HCT116 (cell line): Measurements from ENCODE around the gene BOD1. TPM values are rescaled to one million over a fixed set of nuclear protein-coding genes. Genes with fewer than 3 reads are reported as not detected.

ENCODE experiments used
- ATAC-seq: fragments of 200-7000 bp; cut with Tn5 transposase; 2 replicates; pipeline ENCODE4 v1.9.1; 2020; ENCODE audit warnings: mild to moderate bottlenecking, moderate library complexity
- BruUV-seq: library from RNA; stranded (reverse); fragments of 400-500 nt; replicated peaks from 2 replicates; lab custom pipeline; 2021; lab: Mats Ljungman, UMichigan
- CTCF ChIA-PET: fragments of 300-600 bp; sonication (Branson Sonifier 250); formaldehyde crosslinking; loops from one replicate; lab custom pipeline; 2021; ENCODE audit warnings: antibody characterized with exemption; lab: Charles Lee
- POLR2A ChIA-PET: fragments of 300-600, 350-600 bp; sonication (Branson Sonifier 250); formaldehyde crosslinking; loops from one replicate; lab custom pipeline; 2021; ENCODE audit warnings: antibody characterized with exemption; lab: Charles Lee
- RAD21 ChIA-PET, 2 experiments: fragments of 300-600 bp; sonication (Branson Sonifier 250); formaldehyde crosslinking; loops; one replicate each; lab custom pipeline; 2023; ENCODE audit warnings: low total read pairs in 2 of 2; ENCODE audit not compliant: uncharacterized antibody in 2 of 2, unreplicated experiment in 2 of 2, low non-redundant PET in 1 of 2; lab: Charles Lee
- DNase-seq: peaks from one replicate; pipeline ENCODE4 v3.0.0-alpha.2; 2010; ENCODE audit warnings: low read depth, low spot score
- H2AFZ ChIP-seq: fragments of 200-600 bp; shearing (Covaris generic), sonication (generic); 2 replicates; pipeline ENCODE4 v1.6.1; 2017; ENCODE audit warnings: low read depth, mixed run types, mixed read lengths, antibody characterized with exemption, low read length; ENCODE audit not compliant: poor library complexity, severe bottlenecking
- H3K27ac ChIP-seq: 2 replicates; pipeline ENCODE4 v1.5.1; 2012; ENCODE audit warnings: low read depth, low read length
- H3K27me3 ChIP-seq: fragments of 200-600 bp; sonication (generic); 2 replicates; pipeline ENCODE4 v1.6.1; 2016; ENCODE audit warnings: mixed run types, low read length, mixed read lengths; ENCODE audit not compliant: insufficient read depth
- H3K36me3 ChIP-seq, 2 experiments: fragments of 200-500 bp in 1 of 2; fragments of 200-600 bp in 1 of 2; sonication (Bioruptor generic) in 1 of 2; sonication (generic) in 1 of 2; 2 replicates each; pipeline versions ENCODE4 v1.5.1 to v1.6.1; 2014 to 2016; ENCODE audit warnings: low read length in 2 of 2, inconsistent platforms in 1 of 2, mixed read lengths in 1 of 2, mixed run types in 1 of 2; ENCODE audit not compliant: insufficient read depth in 2 of 2, control insufficient read depth in 1 of 2
- H3K4me1 ChIP-seq, 2 experiments: fragments of 200-600 bp in 1 of 2; sonication (generic) in 1 of 2; 2 replicates each; pipeline versions ENCODE4 v1.5.1 to v1.6.1; 2012 to 2017; ENCODE audit warnings: low read length in 2 of 2, inconsistent platforms in 1 of 2, mild to moderate bottlenecking in 1 of 2, mixed read lengths in 1 of 2, mixed run types in 1 of 2, moderate library complexity in 1 of 2; ENCODE audit not compliant: insufficient read depth in 2 of 2, control insufficient read depth in 1 of 2
- H3K4me2 ChIP-seq: fragments of 200-600 bp; sonication (generic); 2 replicates; pipeline ENCODE4 v1.6.1; 2017; ENCODE audit warnings: mixed run types, low read length, mixed read lengths
- H3K4me3 ChIP-seq, 2 experiments: fragments of 200-600 bp in 1 of 2; sonication (generic) in 1 of 2; replicated peaks in 1 of 2; 2 replicates each; pipeline ENCODE4 v1.5.1; 2011 to 2016; ENCODE audit warnings: low read length in 2 of 2, control low read depth in 1 of 2, low read depth in 1 of 2, mild to moderate bottlenecking in 1 of 2, mixed read lengths in 1 of 2, mixed run types in 1 of 2
- H3K79me2 ChIP-seq: fragments of 200-600 bp; sonication (generic); 2 replicates; pipeline ENCODE4 v1.6.1; 2017; ENCODE audit warnings: mild to moderate bottlenecking, mixed run types, low read length, moderate library complexity, mixed read lengths; ENCODE audit not compliant: insufficient read depth
- H3K9ac ChIP-seq: fragments of 200-600 bp; sonication (generic); 2 replicates; pipeline ENCODE4 v1.6.1; 2016; ENCODE audit warnings: low read length, mixed read lengths
- H3K9me2 ChIP-seq: fragments of 200-600 bp; sonication (generic), shearing (Covaris generic); 2 replicates; pipeline ENCODE4 v1.6.1; 2017; ENCODE audit warnings: mixed run types, mild to moderate bottlenecking, moderate library complexity; ENCODE audit not compliant: insufficient read depth
- H3K9me3 ChIP-seq, 2 experiments: fragments of 200-500 bp in 1 of 2; fragments of 200-600 bp in 1 of 2; sonication (Bioruptor generic) in 1 of 2; sonication (generic) in 1 of 2; 2 replicates each; pipeline ENCODE4 v1.6.1; 2014 to 2017; ENCODE audit warnings: low read length in 2 of 2, mixed read lengths in 2 of 2, inconsistent platforms in 1 of 2, low read depth in 1 of 2, mild to moderate bottlenecking in 1 of 2, mixed run types in 1 of 2, moderate library complexity in 1 of 2; ENCODE audit not compliant: control insufficient read depth in 1 of 2, insufficient read depth in 1 of 2
- H4K20me1 ChIP-seq: fragments of 200-600 bp; sonication (generic), shearing (Covaris generic); 2 replicates; pipeline ENCODE4 v1.6.1; 2017; ENCODE audit warnings: mixed run types, mild to moderate bottlenecking, moderate library complexity; ENCODE audit not compliant: insufficient read depth
- CEBPB ChIP-seq: IDR thresholded peaks from 2 replicates; pipeline ENCODE4 v1.6.1; 2012; ENCODE audit warnings: low read depth
- EGR1 ChIP-seq: IDR thresholded peaks from 2 replicates; pipeline ENCODE4 v1.6.1; 2012; ENCODE audit warnings: low read depth
- EZH2 ChIP-seq: fragments of 200-600 bp; sonication (generic); IDR thresholded peaks from 2 replicates; pipeline ENCODE4 v1.6.1; 2017; ENCODE audit warnings: antibody characterized with exemption, mixed run types
- EZH2phosphoT487 ChIP-seq: fragments of 200-600 bp; IDR thresholded peaks from 2 replicates; pipeline ENCODE4 v1.6.1; 2018; ENCODE audit warnings: antibody characterized with exemption, borderline replicate concordance
- FOSL1 ChIP-seq: IDR thresholded peaks from 2 replicates; pipeline ENCODE4 v1.6.1; 2012; ENCODE audit warnings: low read depth
- JUND ChIP-seq: IDR thresholded peaks from 2 replicates; pipeline ENCODE4 v1.6.1; 2012
- POLR2A ChIP-seq: IDR thresholded peaks from 2 replicates; pipeline ENCODE4 v1.7.0; 2011; ENCODE audit warnings: borderline replicate concordance; ENCODE audit not compliant: insufficient read depth, insufficient read length; ENCODE audit errors: extremely low read depth
- POLR2AphosphoS5 ChIP-seq: IDR thresholded peaks from 2 replicates; pipeline ENCODE4 v1.6.1; 2011; ENCODE audit warnings: mild to moderate bottlenecking, low read depth, low read length, moderate library complexity
- RAD21 ChIP-seq: IDR thresholded peaks from 2 replicates; pipeline ENCODE4 v1.6.1; 2012; ENCODE audit warnings: low read depth, mild to moderate bottlenecking
- SIN3A ChIP-seq: IDR thresholded peaks from 2 replicates; pipeline ENCODE4 v1.6.1; 2012; ENCODE audit warnings: low read depth
- SP1 ChIP-seq: IDR thresholded peaks from 2 replicates; pipeline ENCODE4 v1.6.1; 2012; ENCODE audit warnings: low read depth
- SRF ChIP-seq: IDR thresholded peaks from 2 replicates; pipeline ENCODE4 v1.6.1; 2012; ENCODE audit warnings: low read depth
- TCF7L2 ChIP-seq: IDR thresholded peaks from 2 replicates; pipeline ENCODE4 v1.7.0; 2011; ENCODE audit warnings: borderline replicate concordance, inconsistent platforms; ENCODE audit not compliant: insufficient read depth, insufficient read length; ENCODE audit errors: extremely low read depth
- YY1 ChIP-seq: IDR thresholded peaks from 2 replicates; pipeline ENCODE4 v1.6.1; 2011; ENCODE audit warnings: low read length, low read depth, moderate library complexity, mild to moderate bottlenecking; ENCODE audit not compliant: insufficient replicate concordance; ENCODE audit errors: extremely low read depth
- ZBTB33 ChIP-seq: IDR thresholded peaks from 2 replicates; pipeline ENCODE4 v1.6.1; 2011; ENCODE audit warnings: mild to moderate bottlenecking, low read length, moderate library complexity; ENCODE audit not compliant: insufficient replicate concordance; ENCODE audit errors: extremely low read depth
- ZFX ChIP-seq: fragments of 450-650 bp; IDR thresholded peaks from 2 replicates; pipeline ENCODE4 v1.6.1; 2017
- ZNF274 ChIP-seq: fragments of 200-500 bp; sonication (Bioruptor generic); IDR thresholded peaks from 2 replicates; pipeline ENCODE4 v1.6.1; 2014; ENCODE audit warnings: mild to moderate bottlenecking, low read depth, low read length, inconsistent platforms
- intact Hi-C: fragments of 100-400 bp; cut with micrococcal nuclease; formaldehyde crosslinking; loops from 2 replicates; pipeline ENCODE4 v1.10.0; 2022
- total RNA-seq: library from RNA; stranded (reverse); gene quantifications from one replicate; pipeline ENCODE4 v1.2.1, GENCODE V29; 2021; ENCODE audit not compliant: unreplicated experiment
- TF ChIP-seq, protein P1 (sequence below): IDR thresholded peaks from 2 replicates; pipeline ENCODE4 v1.6.1; 2012; ENCODE audit warnings: low read depth
- TF ChIP-seq, protein P2 (sequence below), 3 experiments: fragments of 200-600 bp in 1 of 3; sonication (generic) in 1 of 3; IDR thresholded peaks in 2 of 3; conservative IDR thresholded peaks in 1 of 3; 2 replicates each; pipeline ENCODE4 v1.5.1; 2012 to 2017; ENCODE audit warnings: low read depth in 2 of 3, low read length in 2 of 3, antibody characterized with exemption in 1 of 3, borderline replicate concordance in 1 of 3, control low read depth in 1 of 3, mild to moderate bottlenecking in 1 of 3, mixed read lengths in 1 of 3, mixed run types in 1 of 3, moderate library complexity in 1 of 3; ENCODE audit not compliant: insufficient read depth in 1 of 3
- TF ChIP-seq, protein P3 (sequence below): IDR thresholded peaks from 2 replicates; pipeline ENCODE4 v1.6.1; 2012

The BOD1 gene
- total RNA-seq, 1 experiment from 2014 or later, result 60.2 TPM

- ChIA-PET POLR2A (no interaction called here), CTCF (no interaction called here), RAD21 (no interaction called here)
- H3K4me2 ChIP-seq, result no peak overlapping the region
- no peaks in the 10 kb centered on the region for H3K79me2 ChIP-seq
- intact Hi-C loops, result no loop called here
- DNase-seq, result no peak
- no peak overlapping the region for H3K9ac ChIP-seq
- H3K27me3 ChIP-seq, result peaks cover 9% of the 10 kb centered on the region; the same call in 1 of the 2 replicates
- H3K9me2 ChIP-seq, result no peaks in the 10 kb centered on the region
- no peak overlapping the region for H3K4me3 ChIP-seq
- no peak overlapping the region for H2AFZ ChIP-seq
- no peak overlapping the region for H3K27ac ChIP-seq
- TF ChIP-seq POLR2AphosphoS5 (no peak), YY1 (no peak), SRF (no peak), POLR2A (no peak), RAD21 (no peak), EZH2phosphoT487 (no peak), FOSL1 (no peak), ZFX (no peak), ZBTB33 (no peak), SP1 (no peak), CEBPB (no peak), EGR1 (no peak), EZH2 (no peak), SIN3A (no peak), JUND (no peak), ZNF274 (no peak), TCF7L2 (no peak)
- TF ChIP-seq, protein P1, sequence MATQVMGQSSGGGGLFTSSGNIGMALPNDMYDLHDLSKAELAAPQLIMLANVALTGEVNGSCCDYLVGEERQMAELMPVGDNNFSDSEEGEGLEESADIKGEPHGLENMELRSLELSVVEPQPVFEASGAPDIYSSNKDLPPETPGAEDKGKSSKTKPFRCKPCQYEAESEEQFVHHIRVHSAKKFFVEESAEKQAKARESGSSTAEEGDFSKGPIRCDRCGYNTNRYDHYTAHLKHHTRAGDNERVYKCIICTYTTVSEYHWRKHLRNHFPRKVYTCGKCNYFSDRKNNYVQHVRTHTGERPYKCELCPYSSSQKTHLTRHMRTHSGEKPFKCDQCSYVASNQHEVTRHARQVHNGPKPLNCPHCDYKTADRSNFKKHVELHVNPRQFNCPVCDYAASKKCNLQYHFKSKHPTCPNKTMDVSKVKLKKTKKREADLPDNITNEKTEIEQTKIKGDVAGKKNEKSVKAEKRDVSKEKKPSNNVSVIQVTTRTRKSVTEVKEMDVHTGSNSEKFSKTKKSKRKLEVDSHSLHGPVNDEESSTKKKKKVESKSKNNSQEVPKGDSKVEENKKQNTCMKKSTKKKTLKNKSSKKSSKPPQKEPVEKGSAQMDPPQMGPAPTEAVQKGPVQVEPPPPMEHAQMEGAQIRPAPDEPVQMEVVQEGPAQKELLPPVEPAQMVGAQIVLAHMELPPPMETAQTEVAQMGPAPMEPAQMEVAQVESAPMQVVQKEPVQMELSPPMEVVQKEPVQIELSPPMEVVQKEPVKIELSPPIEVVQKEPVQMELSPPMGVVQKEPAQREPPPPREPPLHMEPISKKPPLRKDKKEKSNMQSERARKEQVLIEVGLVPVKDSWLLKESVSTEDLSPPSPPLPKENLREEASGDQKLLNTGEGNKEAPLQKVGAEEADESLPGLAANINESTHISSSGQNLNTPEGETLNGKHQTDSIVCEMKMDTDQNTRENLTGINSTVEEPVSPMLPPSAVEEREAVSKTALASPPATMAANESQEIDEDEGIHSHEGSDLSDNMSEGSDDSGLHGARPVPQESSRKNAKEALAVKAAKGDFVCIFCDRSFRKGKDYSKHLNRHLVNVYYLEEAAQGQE, result no peak
- TF ChIP-seq, protein P2, sequence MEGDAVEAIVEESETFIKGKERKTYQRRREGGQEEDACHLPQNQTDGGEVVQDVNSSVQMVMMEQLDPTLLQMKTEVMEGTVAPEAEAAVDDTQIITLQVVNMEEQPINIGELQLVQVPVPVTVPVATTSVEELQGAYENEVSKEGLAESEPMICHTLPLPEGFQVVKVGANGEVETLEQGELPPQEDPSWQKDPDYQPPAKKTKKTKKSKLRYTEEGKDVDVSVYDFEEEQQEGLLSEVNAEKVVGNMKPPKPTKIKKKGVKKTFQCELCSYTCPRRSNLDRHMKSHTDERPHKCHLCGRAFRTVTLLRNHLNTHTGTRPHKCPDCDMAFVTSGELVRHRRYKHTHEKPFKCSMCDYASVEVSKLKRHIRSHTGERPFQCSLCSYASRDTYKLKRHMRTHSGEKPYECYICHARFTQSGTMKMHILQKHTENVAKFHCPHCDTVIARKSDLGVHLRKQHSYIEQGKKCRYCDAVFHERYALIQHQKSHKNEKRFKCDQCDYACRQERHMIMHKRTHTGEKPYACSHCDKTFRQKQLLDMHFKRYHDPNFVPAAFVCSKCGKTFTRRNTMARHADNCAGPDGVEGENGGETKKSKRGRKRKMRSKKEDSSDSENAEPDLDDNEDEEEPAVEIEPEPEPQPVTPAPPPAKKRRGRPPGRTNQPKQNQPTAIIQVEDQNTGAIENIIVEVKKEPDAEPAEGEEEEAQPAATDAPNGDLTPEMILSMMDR (IDR thresholded peaks at IDR 0.05 in 2 of 3, conservative IDR thresholded peaks at IDR 0.05 in 1 of 3; ENCODE audit: borderline replicate concordance in 1 of 3, insufficient read depth in 1 of 3, low read depth in 2 of 3, low read length in 2 of 3), result no peak
- TF ChIP-seq, protein P3, sequence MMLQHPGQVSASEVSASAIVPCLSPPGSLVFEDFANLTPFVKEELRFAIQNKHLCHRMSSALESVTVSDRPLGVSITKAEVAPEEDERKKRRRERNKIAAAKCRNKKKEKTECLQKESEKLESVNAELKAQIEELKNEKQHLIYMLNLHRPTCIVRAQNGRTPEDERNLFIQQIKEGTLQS, result no peak
- H4K20me1 ChIP-seq, result no peaks in the 10 kb centered on the region
- ATAC-seq, result no peak
- H3K9me3 ChIP-seq, result no peaks in the 10 kb centered on the region
- BruUV-seq, result no TSS peak
- H3K4me1 ChIP-seq, result no peaks in the 10 kb centered on the region
- H3K36me3 ChIP-seq, result no peaks in the 10 kb centered on the region
These were observed 27.5 kb upstream of the BOD1 start for GRCh38 chr5:173643964-173644363.
